NCI-H446 treated with DMSO at 0.1 percent for 48 hours (cell line): ENCODE measurements around the gene LRRN2.
A peak's percentile ranks its signal among the peaks of the same experiment; 100 is the strongest.

ENCODE experiments used
- DNase-seq: peaks from one replicate; lab custom pipeline; 2025; lab: John Stamatoyannopoulos, UW

The LRRN2 gene

DNA sequence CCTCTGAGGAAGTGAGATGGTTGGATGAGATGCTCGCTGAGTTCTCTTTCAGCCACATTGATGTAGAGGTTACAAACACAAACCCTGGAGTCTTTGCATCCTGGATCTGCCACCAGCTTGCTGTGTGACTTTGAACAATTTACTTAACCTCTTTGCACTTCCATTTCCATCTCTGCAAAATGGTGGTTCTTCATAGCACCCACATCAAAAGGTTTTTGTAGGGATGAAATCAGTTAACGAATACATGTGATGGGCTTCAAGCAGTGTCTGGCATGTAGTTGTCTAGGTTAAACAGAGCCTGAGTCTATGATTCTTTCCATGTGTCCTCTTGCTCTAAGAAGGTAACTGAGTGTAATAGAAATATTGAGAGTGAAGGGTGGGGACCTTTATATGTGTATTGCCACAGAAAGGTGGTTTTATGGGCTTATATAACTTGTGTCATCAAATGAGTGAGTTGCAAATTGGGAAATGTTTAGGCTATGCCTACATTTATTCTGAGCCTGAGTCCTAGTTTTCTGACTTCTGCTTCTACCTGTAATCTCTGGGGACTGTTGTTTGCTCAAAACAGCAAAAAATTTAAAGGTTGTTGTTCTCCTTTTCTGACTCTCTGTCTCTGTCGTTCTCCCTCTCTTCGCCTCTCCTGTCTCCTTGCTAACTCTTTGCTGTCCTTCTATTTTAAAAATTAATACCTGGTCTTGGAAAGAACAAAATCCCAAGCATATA is 27.3 kb upstream of the LRRN2 start:
- no peak for DNase-seq

DNA sequence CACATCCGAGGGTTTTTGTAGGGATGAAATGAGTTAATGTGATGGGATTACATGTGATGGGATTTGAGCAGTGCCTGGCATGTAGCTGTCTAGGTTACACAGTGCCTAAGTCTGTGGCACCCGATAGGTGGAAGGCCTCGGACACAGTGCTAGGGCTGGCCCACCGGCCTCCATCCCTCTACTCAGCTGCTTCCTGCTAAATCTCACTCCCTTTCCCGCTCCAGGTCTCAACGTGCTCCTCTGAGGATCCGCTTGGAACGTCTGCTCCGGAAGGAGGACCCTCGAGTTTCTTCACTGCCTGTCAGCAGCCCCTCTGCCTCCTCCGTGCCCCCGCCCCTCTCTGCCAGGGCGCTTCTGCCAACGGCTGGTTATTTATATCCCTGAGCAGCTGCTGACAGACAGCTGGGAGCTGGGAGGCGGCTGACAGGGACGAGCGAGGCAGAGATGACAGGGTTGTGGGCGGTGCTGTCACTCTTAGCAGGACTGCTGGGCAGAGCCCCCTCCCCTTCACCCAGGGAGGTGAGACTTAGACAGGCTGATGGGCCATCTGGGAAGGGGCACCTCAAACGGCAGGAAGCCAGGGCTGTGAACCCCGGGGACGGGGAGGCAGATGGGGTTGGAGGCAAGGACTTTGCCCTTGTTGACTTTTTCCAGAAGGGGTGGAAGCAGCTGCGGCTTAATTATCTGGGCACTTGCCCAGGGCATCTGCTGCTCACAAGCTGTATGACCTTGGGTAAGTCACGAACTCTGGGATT is 26.6 kb upstream of the LRRN2 start:
- peak; percentile 86 for DNase-seq

DNA sequence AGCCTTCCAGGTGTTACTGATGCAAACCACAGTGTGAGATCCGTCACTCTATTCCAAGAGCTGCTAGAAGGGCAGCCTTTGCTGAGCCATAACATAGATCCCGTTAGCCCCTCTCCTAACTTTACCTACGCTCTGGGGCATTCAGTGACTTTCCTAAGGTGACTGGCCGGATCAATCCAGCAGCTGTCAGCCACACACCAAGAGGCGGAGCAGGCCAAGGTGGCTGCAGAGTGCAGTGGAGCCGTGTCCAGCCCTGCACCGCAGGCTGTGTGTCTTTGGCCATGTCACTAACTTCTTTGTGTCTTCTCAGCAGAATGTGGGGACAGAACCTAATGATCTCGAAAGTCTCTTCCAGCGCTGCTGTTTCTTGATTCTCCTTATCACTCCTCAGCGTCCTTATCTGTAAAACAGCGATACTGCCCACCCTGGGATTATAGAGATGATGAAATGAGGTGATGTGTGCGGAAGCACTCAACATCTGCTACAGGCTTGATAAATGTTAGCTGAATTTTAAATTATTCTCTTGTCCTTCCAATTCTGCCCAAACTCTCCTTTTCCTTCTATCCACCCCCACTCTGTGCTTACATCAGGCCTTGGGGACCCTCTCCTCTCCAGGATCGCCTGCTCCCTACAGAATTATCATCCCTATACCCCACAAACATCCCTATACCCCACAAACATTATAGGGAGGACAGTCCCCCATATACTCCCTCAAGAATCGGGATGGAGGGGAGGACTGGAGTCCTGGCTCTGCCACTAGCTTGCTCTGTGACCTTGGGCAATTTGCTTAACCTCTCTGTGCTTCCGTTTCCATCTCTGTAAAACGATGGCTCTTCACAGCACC is 25.8 kb upstream of the LRRN2 start:
- no peak for DNase-seq

DNA sequence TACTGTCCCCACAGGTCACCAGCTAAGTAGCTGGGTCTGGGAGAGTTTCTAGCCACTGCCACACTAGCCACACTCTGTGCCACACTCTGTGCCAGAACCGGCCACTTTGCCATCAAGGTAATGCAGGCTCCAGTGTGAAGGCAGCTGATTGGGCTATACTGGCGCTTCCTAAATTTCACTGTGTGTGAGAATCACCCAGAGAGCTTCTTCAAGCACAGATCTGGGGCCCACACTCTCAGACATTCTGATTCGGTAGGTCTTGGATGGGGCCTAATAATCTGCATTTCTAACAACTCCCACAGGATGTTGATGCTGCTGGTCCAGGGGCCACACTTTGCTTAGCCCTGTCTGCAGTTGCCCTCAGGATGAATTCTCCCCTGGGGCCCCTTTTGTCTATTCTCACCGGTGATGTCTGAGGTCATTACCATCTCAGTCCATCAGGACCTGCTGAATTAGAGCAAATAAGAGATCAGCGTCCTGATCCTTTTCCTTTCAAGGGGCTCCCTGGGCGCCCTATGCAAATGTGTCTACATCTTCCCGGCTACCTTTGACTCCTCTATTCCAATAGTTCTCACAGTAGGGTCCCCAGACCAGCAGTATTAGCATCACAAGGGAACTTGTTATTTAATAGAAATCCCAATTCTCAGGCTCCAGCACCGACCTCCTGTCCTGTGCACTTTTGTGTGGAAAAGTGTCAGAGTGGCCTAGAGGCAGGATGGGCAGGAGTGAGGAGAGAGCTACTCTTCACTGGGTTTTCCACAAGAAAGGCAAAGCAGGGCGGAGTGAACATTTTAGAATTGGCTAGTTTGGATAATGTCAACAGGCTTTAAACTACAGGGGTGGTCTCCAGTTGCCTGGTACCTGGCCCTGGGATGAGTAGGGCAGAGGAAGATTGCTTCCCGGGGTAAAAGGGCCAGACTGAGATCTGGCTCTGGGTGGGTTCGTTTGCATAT is 24.7 kb upstream of the LRRN2 start:
- no peak for DNase-seq

DNA sequence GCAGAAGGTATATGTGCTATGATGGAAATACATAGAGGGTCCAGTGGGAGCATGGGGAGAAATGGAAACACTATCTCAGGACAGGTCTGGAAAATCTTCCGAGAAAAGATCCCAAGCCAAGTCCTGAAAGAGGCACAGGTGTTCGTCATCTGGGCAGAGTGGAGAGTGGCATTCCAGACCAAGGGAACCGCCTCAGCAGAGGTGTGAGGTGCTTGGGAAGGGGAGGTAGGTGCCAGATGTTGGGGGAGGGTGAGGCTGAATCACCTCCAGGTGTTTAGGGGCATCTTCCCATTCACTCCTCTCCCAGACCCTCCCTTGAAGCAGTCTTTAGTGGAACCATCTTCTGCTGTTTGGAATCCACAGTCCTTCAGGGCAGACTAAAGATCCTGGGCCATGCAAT is 23.5 kb upstream of the LRRN2 start:
- DNase-seq = no peak

DNA sequence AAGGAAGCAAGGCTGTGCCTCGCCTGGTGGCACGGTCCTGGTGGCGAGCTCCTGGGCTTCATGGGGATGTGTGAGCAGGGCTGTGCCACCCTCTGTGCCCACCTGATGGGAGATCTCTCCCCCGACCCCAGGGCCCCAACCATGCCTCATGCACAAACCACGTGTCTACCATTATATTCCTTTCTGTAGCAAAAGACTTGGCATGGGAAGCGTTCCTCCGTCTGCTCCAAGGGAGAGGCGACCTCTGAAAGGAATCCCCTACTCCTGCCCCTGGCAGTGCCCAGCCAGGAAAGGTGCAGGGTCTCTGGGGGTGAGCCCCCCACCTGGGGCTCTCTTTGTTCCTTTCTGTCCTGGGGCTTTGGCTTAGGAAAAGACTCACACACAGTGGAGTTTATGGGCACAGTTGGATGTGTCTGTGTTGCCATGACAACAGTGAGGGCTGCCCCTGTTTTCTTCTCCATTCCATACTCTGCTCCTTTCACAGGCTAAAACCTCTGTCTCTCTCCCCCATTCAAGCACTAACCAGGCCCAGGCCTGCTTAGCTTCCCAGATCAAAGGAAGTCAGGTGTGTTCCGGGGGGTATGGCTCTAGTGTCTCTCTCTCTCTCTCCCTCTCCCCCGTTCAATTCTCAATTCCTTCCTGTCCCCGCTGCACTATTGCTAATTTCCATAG is 21.4 kb upstream of the LRRN2 start:
- DNase-seq = no peak

DNA sequence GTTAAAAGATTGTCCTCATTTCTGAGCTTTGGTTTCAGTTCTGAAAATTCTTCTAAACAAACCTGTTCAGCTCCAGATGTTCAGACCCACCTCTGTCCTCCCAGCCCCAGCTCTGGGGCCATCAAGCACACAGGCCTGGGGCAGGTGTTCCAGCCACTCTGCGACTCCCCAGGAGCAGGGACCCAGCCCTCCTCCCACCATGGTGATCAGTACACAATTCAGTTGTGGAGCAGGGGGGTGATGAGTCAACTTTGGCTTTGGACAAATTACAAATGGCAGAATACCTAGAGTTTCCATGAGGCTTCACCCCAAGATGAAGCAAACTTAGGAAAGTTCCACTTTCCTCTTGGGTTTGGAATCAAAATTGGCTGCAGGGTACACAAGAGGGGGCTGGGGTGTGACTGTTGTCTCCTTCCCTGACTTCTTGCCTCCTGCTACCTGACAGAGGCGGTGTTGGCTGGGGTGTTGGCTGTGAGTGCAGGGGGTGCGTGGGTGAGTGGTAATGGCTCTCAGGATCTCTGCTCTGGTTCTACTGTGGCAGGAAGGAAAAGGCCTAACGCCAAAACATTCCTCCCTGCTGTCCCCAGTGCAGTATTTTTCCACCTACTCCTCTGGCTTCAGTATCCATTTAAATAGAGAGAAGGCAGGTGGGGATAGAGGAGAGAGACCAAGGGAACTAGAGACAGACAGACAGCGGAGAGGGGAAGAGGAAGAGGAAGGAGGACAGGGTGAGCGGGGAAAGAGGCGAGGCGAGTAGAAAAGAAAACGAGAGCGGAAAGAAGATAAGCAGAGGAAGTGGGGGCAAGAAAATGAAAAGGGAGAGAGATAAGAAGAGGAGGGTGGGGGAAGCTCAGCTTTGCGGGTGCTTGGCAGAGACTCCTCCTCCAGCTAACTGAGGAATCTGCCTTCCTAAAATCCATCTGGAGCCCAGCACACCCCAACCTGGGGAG is 20.6 kb upstream of the LRRN2 start:
- no peak for DNase-seq

DNA sequence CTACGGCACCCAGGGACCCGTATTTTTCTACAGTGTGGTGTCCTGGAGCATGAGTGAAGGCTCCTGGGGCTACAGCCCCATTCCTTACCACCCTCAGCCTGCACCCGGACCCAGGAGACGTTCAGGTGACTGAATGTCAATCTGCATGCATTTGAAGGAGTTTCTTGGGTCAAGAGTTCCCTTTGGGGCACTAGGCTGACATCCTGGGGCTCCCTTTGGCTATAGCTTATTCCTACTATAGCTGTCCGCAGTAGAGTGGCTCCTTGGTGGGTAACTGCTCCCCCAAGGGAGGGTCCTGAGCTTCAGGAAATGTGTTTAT is 19.9 kb upstream of the LRRN2 start:
- no peak for DNase-seq

DNA sequence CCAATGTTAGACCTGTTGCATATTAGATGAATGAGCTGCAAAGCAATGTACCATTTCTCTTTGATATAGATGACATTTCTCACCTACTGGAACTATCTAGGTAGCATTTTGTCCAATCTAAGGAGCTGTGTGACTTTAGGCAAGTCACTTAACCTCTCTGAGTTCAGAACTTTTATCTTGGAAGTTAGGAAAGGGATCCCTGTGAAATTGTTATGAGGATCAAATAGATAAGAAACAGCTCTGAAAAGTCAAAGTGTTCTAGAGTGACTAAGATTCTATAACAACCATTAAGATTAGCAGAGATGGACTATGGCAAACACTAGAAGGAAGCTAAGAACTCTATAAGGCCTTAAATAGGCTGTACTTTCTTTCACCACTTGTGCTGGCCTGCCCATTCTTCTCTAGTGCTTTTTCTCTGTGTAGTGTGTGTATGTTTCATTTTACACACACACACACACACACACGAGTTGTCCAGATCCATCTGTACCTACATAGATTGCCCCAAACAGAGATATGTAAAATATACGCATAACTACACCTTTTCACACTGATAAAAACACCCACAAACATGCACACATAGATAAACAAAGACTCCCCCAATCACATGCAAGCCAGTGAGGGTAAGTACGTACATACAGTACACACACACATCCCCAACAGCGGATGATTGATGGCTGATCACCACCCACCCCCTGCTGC is 19.4 kb upstream of the LRRN2 start:
- DNase-seq = no peak

DNA sequence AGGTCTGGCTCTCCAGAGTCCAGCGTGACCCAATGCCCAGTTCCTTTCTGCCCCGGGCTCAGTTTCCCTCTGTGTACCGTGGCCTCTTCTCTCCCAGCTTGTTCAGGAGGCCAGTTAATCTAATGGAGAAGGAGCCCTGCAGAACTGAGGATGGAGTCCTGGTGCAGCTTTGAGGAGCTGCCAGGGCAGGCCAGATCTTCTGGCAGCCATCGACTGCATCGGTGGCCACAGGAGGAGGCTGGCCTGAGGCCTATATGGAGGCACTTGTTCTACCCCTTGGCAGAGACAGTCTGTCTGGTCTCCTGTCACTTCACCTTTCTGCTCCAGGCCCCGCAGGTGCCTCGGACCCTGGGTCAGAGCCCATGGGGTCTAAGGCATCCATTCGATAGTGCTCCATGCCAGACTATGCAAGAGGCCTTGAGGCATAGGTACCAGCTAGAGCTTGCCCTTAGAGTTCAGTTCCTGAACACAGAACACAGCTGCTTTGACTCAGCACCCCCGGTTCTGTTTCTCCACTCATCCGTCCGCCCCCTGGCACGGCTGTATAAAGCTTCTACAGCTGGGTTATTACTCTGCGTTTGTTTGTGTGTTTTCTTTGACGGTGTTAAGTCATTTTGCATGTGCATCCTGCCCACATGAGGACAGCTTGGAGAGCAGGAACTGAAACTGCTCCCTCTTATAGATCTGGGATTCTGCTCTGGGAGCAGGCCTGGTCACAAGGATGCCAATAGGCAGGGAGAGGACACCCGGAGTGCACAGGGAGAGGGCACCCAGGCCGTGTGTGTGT is 18.5 kb upstream of the LRRN2 start:
- no peak for DNase-seq

DNA sequence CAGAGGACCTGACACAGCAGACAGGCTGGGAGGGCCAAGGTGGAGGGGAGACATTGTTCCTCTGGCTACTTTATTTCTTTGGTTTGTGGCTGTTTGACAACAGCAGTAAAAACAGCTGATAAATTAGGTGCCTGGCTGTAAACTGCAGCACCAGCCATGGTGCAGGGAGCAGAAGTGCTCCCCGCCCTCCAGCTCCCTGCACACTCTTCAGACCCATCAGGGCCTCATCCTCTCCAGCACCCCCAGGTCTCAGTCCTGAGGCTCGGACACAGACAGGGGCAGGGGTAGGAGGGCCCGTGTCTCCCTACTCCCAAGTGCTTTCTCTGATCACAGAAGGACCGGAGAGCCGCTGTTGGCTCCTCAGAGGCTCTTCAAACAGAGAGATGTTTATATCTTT is 17.7 kb upstream of the LRRN2 start:
- no peak for DNase-seq

DNA sequence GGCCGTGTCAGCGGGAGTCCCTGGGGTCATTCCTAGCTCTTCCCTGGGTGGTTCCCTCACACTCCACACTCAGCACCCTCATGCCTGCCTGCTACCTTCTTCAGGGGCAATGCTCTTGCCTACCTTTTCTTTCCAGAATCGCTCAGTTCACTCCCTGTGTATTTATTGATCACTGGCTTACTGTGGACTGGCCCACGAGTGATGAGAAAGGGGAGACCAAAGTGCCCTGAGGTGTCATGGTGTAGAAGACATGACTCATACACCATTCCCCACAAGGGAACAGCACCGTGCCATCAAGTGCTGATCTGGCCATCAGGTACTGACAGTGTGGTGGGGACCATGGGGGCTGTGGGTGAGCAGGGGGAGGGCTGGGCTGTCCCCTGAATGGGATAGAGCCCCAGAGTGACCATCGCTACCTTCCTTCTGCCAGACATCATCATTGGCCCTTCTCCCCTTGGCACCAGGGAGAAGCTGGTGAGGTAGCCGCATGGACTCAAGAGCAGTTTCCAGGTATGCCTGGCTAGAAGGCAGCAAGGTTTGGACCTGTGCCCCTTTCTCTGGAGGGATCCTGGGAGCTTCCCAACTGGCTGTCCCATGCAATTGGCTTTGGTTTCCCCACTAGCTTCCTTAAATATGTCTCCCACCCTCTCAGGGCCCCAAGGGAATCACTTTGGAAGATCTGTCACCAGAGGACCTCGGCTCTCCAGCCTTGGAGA is 17.2 kb upstream of the LRRN2 start:
- DNase-seq = no peak

DNA sequence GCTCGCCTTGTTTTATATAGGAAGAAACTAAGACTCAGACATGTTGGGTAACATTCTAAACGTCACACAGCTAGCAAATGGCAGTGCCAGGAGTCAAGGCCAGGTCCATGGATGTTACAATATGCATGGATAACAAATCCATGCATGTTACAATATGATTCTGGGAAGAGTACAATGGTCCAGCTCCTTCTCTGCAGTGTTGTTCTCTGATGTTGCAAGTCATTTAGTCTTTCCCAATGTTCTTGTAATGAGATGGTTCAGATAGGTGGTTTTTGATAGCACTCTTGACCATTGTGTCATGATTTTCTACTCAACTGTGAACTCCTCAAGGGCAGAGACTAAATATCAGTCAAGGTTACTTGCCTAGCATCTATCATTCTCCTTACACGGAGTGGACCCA is 15.7 kb upstream of the LRRN2 start:
- DNase-seq = no peak

DNA sequence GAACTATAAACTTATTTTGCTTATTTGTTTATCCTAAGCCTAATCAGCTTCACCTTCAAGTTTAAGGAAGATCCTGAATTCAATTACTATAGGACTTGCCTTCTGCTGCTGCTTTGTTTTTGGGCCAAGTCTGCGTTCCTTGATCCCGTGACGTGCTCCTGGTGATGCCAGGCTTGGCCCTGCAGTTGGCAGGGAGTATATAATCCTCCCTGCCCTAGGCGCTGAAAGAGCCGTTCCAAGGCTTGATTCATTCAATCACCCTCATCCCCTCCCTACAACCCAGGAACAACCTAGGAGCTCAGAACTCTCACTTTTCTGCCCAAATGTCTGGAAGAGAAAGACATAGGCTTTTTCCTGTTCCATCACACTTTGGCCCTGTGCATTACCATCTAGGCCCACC is 12.4 kb upstream of the LRRN2 start:
- peak; percentile 95 for DNase-seq

DNA sequence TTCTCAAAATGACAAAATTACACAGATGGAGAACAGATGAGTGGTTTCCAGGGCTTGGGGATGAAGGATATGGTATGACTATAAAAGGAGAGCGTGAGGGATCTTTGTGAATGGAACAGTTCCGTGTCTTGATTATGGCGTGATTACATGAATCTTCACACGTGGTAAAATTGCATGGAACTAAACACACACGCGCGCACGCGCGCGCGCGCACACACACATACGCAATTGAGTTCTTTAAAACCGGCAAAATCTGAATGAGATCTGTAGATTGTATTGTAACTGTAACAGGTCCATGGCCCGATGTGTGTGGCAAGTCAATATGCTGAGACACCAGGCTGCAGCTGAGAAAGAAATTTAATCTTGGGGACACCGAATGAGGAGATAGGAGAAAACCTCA is 11.1 kb upstream of the LRRN2 start:
- no peak for DNase-seq

DNA sequence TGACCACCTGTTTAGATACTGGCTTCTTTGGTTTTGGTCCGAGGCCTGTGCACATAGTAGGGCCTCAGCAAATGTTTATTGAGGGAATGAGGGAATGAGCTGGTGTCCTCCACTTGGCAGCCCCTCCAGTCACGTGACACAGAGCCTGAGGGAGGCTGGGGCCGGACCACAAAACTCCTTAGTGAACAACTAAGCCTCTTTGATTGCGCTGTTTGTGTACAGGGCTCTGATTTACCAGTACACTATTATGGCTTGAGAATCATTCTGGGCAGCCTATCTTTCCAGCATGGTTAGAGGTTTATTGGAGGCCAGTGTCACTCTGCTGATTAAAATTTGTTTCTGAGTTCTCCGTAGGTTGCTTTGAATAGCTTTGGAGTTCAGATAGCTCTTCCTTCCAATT is 10.2 kb upstream of the LRRN2 start:
- DNase-seq = no peak

DNA sequence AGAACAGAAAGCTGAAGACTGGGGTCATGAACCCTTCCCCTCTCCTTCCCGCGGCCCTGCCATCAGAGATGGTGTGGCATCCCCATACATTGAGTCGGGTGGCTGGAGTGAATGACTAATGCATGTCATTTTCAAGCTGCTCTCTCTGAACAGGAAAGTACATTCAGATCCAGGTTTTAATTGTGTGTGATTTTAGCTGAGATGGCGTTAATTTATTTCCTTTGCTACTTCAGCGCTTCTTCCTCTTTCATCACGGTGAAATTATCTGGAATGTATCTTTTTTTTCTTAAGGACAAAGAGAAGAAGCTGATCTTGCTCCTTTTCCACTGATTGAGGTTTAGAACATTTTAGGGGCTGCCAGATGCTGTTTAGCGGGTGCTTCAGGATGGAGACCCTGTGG is 8.6 kb upstream of the LRRN2 start:
- DNase-seq = no peak

DNA sequence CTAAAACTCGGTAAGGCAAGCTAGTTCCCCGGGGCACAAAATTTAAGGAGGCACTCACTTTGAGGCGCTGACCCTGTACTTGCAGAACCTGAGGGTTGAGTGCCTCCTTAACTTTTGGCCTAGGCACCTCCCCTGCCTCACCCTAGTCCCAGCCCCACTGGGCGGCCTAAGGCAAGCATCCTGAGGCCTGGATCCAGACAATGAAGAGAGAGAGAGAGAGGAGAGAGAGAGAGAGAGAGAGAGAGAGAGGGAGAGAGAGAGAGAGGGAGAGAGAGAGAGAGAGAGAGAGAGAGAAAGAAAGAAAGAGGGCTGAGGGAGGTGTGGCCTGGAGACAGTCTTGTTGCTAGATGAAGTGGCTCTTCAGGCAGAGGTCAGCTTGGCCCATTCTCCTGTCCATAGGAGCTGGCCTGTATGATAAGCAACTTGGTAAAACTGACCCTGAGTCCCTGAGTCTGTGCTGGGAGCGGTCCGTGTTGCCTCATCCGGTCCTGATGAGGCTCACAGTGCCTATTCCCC is 7.4 kb upstream of the LRRN2 start:
- DNase-seq = no peak
